ENCODE results near the gene TMEM270.

Gene TMEM270

GRCh38 chr7:73909051-73909941 lies 48.3 kb downstream of the TMEM270 start:
- DNase-seq, result no peak

GRCh38 chr7:73909996-73910395 lies 49.0 kb downstream of the TMEM270 start:
- DNase-seq, result no peak

- no peak for DNase-seq
These were observed 51.3 kb downstream of the TMEM270 start for GRCh38 chr7:73912223-73912622.

All from NCI-H2029 (cell line).